RWPE1 (cell line): ENCODE measurements around the gene PC.

Experiments used
- CTCF ChIA-PET: fragments of 350-600 bp; sonication (Branson Sonifier 250); formaldehyde crosslinking; extraction: SDS; loops from one replicate; lab custom pipeline; 2021; lab: Yijun Ruan, JAX
- POLR2A ChIA-PET: fragments of 400-600 bp; formaldehyde crosslinking; extraction: SDS; loops from one replicate; lab custom pipeline; 2020; ENCODE audit warnings: antibody characterized with exemption; ENCODE audit not compliant: low non-redundant PET; lab: Yijun Ruan, JAX
- DNase-seq: peaks from one replicate; pipeline ENCODE4 v3.0.0; 2012; ENCODE audit warnings: low spot score
- H3K27ac ChIP-seq: fragments of 450-650 bp; 2 replicates; pipeline ENCODE4 v1.5.1; 2017
- CTCF ChIP-seq: fragments of 450-650 bp; conservative IDR thresholded peaks from 2 replicates; pipeline ENCODE4 v1.5.1; 2017; ENCODE audit warnings: low read depth, mild to moderate bottlenecking

Gene PC

GRCh38 chr11:66938582-66939135 is 19.5 kb downstream of the PC start:
- ChIA-PET POLR2A (no interaction called here), CTCF (no interaction called here)
- DNase-seq: no peak
- no peak overlapping the region for H3K27ac ChIP-seq
- no peak for TF ChIP-seq CTCF

- no peak for DNase-seq
- H3K27ac ChIP-seq: peak overlapping the region; percentile 8; the same call in 1 of the 2 replicates
- ChIA-PET POLR2A (interaction anchor here (0.5 to 0.7 kb wide), 2 partner anchors 189 to 888 kb away, joined by 5 to 11 read pairs; no protein-coding TSS in a partner anchor), CTCF (no interaction called here)
- no peak for TF ChIP-seq CTCF
Measured at GRCh38 chr11:66937193-66937733, 20.9 kb downstream of the PC start.

GRCh38 chr11:66936311-66936711 is 21.9 kb downstream of the PC start:
- no peak overlapping the region for H3K27ac ChIP-seq
- POLR2A ChIA-PET: no interaction called here
- no peak for DNase-seq
- CTCF ChIA-PET: interaction anchor here (1.0 kb wide), 1 partner anchor 20 kb away, joined by 4 read pairs; no protein-coding TSS in a partner anchor
- no peak for TF ChIP-seq CTCF

- no peak for DNase-seq
- ChIA-PET CTCF (interaction anchor here (1.0 kb wide), 1 partner anchor 19 kb away, joined by 4 read pairs; no protein-coding TSS in a partner anchor), POLR2A (no interaction called here)
- peak overlapping the region; percentile 16; the same call in 1 of the 2 replicates for H3K27ac ChIP-seq
- no peak for TF ChIP-seq CTCF
Measured at GRCh38 chr11:66934950-66935779, 23.0 kb downstream of the PC start.

- POLR2A ChIA-PET: no interaction called here
- H3K27ac ChIP-seq: 0 out of 2 replicates have a peak overlapping the region, but pooled peaks have one; percentile 11
- no peak for DNase-seq
- CTCF ChIA-PET: interaction anchor here (0.5 to 0.6 kb wide), 3 partner anchors 14 to 120 kb away, joined by 3 read pairs; no protein-coding TSS in a partner anchor
- TF ChIP-seq CTCF: no peak
Measured at GRCh38 chr11:66933531-66933930, 24.7 kb downstream of the PC start.

- no peak overlapping the region for H3K27ac ChIP-seq
- no peak for TF ChIP-seq CTCF
- ChIA-PET POLR2A (interaction anchor here (0.5 kb wide), 1 partner anchor 8 kb away, joined by 3 read pairs; no protein-coding TSS in a partner anchor), CTCF (no interaction called here)
- DNase-seq: no peak
Measured at GRCh38 chr11:66932543-66932942, 25.6 kb downstream of the PC start.
